NCI-H1417 treated with DMSO at 0.1 percent for 48 hours (cell line): Measurements from ENCODE around the gene SDHAF1.

Source experiments
- DNase-seq: peaks from one replicate; lab custom pipeline; 2025; lab: John Stamatoyannopoulos, UW

The SDHAF1 gene

DNA sequence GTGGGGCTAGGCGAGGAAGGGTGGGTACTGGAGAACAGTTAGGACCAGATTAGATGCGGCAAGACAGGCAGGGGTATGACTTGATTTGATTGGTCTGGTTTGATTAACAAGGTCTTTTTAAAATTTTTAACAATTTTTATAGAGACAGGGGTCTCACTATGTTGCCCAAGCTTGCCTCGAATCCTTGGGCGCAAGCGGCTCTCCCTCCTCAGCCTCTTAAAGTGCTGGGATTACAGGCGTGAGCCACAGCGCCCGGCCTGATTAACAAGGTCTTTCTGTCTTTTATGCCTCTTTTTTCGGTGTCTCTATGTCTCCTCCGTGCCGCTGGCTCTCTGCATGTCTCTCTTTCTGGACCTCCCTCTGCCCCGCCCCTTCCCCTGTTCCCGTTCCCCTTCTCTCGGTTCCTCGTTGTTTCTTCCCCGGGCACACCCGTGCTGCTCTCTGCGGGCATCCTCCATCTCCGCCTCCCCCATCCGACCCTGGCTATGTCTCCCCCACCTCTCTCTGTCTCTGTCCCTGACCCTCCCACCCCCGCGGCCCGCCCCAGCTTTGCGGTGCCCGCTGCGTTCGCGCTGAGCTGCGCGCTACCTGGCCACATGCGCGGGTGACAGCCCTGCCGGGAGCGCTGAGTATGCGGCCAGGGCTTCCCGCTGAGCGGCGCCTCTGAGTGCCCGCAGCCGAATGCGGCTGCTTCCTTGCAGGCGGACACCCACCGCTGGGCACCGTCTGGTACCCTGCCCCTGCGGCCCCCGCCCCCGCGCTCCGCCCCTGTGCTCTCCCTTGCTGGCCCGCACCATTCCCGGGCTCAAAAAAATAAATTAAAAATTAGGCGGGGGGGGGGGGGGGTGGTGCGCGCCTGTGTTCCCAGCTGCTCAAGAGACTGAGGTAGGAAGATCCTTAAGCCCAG, 8.1 kb upstream of the SDHAF1 start:
- no peak for DNase-seq

DNA sequence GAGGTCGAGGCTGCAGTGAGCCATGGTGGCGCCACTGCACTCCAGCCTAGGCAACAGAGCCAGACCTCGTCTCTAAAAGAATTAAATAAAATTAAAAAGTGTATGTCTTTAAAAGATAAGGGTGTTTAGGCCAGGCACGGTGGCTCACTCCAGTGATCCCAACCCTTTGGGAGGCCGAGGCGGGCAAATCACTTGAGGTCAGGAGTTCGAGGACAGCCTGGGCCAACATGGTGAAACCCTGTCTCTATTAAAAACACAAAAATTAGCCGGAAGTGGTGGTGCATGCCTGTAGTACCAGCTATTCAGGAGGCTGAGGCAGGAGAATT, 7.5 kb upstream of the SDHAF1 start:
- DNase-seq: no peak

DNA sequence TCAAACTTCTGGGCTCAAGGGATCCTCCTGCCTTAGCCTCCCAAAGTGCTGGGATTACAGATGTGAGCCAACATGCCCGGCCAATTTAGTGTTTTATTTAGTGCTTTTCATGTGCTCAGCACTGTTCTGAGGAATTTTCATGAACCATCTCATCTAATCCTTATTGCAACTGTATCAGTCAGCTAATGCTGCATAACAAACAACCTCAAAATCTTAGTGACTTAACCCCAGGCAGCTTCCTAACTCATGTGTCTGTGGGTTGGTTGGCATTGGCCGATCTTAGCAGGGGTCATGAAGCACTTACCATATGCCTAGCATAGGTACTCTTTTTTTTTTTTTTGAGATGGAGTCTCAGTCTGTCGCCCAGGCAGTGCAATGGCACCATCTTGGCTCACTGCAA, 6.2 kb upstream of the SDHAF1 start:
- DNase-seq: no peak

DNA sequence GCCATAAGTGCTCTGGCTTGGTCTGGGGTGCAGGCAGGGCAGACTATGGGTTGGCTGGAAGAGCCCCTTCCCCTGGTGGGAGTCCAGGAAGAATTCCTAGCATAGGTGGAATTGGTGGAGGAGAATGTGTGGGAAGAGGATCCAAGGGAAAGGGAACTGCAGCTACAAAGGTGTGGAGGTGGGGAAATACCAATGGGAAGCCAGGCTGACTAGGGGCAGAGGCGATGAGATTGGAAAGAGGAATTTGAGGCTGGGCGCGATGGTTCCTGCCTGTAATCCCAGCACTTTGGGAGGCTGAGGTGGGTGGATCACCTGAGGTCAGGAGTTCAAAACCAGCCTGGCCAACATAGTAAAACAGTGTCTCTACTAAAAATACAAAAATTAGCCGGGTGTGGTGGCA, 4.8 kb upstream of the SDHAF1 start:
- no peak for DNase-seq

DNA sequence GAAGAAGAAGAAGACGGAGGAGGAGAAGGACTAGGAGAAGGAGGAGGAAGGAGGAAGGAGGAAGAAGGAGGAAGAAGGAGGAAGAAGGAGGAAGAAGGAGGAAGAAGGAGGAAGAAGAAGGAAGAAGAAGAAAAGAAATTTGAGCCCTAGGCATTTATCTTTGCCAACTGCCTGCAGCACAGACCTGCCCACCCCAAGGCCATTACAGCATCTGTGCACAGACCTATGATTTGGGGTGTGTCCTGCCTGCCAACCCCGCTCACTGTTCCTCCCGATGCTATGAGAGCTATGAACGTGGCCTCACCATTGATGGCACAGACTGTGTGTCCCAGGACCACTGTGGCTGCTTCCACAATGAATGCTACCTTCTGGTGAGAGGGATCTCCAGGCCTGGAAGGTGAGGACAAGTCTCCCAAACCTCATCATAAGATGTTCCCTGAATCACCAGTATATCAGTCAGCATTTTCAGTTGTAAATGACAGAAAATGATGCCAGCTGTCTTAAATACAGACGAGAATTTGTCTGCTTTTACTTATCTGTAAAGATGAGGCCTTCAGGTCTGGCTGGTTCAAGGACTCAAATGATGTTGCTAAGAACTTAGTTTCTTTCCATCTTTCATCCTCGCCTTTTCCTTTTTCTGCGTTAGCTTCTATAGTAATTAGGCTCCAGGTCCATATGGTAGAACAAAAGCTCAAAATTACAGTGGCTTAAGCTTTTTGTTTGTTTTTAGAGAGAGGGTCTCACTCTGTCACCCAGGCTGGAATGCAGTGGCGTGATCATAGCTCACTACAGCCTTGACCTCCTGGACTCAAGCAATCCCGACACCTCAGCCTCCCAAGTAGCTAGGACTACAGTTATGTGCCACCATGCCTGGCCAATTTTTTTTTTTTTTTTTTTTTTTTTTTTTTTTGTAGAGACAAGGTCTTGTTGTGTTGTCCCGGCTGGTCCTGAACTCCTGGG, 3.9 kb upstream of the SDHAF1 start:
- DNase-seq: no peak

DNA sequence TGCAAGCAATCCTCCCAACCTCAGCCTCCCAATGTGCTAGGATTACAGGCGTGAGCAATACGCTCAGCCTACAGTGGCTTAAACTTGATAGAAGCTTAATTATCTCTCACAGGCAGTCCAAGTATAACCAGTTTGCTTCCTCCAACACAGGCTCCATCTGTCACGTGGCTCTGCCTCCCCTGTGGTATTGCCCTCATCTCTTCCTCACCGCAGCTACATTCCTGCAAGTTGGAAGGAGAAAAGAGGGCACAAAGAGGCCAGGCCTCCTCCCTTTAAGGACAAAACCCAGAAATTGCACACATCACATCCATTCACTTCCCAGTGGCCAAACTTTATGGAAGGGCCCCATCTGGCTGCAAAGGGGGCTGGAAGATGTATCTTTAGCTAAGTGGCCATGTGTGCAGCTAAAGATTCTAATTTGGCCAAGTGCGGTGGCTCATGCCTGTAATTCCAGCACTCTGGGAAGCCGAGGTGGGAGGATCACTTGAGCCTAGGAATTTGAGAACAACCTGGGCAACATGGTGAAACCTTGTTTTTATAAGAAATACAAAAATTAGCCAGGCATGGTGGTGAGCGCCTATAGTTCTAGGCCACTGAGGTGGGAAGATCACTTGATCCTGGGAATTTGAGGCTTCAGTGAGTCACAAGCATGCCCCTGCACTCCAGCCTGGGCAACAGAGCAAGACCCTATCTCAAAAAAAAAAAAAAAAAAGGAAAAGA, 3.1 kb upstream of the SDHAF1 start:
- DNase-seq: no peak

DNA sequence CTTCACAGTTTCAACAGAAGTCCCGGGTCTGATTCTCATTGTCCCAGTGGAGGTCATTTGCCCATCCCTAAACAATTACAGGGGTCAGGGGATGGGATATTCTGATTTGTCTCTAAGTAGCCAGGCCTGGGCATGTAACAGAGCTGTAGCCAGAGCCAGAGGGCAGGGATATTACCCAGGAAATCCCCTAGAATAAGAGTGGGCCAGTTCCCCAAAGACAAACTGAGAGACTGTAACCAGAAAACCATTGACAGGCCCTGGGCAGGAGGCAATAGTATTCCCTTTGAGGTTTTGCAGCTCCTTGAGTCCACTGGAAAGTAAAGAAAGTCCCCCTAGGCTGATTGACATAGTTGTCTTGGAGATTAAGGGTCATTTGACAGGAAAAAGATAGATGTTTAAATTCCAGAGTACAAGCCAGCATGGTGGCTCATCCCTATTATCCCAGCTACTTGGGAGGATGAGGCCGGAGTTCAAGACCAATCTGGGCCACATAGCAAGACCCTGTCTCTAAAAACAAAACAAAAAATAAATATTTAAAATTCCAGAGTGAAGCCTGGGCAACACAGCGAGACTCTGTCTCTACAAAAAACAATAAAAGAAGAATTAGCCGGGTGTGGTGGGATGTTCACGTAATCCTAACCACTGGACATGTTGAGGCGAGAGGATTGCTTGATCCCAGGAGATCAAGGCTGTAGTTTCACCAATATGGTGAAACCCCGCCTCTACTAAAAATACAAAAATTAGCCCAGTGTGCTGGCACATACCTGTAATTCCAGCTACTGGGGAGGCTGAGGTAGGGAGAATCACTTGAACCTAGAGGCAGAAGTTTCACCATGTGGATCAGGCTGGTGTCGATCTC, 1.9 kb upstream of the SDHAF1 start:
- DNase-seq: no peak

DNA sequence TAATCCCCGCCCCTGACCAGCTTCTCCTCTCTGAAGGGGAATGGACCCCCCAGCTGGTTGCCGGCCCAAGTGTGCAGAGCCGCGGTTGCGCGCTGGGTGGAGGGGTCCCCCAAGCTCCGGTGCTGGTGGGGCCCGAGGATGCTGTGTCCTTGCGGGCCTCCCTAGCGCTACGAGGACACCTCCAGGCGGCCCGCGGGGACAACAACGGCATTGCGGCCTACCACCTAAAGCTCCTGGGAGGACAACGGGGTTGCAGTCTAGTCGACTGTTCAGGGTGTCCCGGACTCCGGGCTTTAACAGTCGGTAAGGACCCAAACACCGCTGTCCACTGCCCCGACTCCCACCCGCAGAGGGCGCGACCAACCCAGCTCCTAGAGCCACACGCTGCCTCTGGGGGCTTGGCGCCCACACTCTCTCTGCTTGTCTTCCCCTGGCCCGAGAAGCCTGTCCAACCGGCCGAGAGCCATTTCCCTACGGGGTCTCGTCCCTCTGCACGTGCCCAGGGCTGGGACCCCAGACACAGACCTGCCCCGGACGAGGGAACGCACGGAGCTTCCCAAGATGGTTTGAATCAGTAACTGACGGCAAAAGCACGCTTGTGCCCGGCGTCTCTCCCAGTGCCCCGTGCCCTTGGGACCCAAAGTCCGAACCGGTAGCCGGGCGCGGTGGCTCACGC, 927 bp upstream of the SDHAF1 start:
- no peak for DNase-seq

DNA sequence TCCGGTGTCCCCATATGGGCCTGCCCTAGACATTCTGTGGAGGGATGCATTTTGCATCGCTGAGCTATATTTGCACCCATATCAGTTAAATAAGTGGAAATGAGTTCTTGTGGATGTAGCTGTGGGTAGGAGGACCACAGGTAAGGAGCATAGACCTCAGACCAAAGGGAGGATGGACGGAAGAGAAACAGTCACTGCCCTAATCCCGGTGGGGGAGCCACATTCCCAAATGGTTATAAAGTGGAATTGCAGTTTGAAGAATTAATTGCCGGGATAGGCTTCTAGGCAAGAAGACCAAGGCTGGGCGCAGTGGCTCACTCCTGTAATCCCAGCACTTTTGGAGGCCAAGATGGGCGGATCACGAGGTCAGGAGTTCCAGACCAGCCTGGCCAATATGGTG, 1.8 kb downstream of the SDHAF1 start:
- no peak for DNase-seq

DNA sequence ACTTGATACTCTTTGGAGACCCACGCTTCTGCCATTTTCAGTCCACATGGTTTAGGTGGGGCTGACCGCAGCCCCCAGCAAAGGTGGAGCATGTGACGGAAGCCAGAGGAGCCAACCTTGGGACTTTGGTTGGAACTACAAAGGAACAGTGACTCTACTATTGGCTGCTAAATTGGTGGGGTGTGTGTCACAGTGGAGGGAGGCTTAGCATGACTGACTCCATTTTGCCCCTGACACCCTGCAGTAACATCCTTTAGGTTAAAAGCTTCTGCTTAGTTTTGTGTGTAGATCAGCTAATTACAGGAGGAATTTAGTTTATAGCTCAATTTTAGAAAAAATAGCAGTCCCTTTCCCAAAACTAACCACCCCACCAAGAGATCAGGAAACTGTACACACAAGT, 6.6 kb downstream of the SDHAF1 start:
- DNase-seq: no peak

DNA sequence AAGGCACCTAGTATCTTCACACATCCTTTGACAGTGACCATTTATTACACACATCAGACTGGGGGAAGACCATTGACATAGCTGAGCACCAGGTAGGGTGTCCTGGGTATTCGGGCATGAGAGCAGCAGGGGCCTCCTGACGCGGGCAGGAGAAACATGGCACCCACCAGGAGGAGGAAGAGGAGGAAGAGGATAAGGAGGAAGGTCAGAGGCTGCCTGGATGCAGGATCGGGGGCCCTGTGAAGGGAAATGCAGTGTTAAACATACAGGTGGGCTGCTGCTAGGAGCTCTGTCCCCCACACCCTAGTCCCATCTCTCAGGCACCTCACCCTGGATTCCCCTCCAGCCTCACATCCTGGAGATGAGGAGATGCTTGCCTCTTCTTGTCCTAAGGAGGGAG, 8.3 kb downstream of the SDHAF1 start:
- no peak for DNase-seq

DNA sequence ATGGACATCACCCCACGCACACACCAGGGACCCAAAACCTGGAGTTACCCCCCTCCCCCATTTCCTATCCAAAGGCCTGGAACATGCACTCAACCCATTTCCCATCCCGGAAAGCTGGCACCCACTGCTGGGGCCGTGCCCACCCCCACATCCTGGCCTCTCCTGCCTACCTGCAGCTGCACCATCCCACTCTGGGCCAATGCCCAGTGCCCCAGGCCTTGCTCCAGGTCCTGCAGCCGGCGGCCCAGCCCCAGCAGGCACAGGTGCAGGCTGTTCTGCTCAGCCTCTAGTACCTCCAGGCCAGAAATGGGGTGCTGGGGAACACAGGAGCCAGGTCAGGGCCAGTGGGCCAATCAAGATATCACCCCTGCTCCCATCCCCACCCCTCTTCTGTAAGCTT, 12.0 kb downstream of the SDHAF1 start:
- no peak for DNase-seq

DNA sequence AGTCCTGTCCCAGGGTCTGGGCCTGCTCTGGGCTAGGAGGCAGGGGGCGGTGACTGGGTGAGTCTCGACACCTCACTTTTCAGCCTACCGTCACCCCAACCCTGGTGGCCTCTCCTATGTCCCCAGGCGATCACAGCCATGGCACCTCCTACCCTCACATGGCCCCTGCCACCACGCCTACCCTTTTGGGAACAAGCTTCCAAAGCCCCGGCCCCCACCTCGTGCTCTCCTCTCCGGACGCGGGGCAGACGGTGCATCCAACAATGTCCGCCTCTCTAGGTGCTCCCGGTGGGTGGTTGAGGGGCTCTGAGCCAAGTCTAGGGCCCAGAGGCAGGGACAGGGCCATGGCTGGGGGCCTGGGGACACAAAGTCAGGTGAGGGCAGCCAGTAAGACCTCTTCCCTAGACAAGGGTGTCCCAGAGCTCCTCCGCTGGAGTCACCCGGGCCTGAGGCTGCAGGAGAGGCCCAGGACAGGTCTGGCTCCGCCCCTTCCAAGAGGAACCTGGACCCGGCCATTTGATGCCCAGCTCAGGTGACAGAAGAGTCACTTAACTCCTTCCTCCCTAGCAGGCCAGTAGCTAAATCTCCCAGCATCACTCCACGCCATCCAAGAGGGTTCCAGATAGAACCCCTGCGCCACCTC, 13.5 kb downstream of the SDHAF1 start, which contains the start of gene SYNE4:
SYNE4 (minus strand) TSS at position 478 of the 643 bp plus-strand sequence; CDS start at position 346, 132 bp downstream.
- no peak for DNase-seq

DNA sequence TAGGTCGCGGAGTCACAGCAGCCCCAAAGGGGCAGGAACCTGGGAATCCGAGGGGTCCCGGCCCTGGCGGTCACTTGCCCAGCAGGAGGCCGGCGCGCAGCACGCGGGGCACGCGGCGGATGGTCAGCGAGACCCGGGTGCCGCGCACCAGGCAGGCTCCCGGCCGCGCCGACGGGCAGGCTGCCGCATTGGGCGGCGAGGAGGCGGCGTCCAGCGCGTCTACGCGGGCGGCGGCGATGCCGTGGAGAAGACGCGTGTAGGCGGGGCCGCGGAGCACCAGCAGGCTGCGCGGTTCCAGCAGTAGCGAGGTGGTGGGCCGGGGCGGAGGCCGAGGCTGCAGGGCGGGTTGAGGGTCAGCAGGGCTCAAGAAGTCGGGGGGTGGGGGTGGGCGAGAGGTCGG, 14.2 kb downstream of the SDHAF1 start:
- no peak for DNase-seq

DNA sequence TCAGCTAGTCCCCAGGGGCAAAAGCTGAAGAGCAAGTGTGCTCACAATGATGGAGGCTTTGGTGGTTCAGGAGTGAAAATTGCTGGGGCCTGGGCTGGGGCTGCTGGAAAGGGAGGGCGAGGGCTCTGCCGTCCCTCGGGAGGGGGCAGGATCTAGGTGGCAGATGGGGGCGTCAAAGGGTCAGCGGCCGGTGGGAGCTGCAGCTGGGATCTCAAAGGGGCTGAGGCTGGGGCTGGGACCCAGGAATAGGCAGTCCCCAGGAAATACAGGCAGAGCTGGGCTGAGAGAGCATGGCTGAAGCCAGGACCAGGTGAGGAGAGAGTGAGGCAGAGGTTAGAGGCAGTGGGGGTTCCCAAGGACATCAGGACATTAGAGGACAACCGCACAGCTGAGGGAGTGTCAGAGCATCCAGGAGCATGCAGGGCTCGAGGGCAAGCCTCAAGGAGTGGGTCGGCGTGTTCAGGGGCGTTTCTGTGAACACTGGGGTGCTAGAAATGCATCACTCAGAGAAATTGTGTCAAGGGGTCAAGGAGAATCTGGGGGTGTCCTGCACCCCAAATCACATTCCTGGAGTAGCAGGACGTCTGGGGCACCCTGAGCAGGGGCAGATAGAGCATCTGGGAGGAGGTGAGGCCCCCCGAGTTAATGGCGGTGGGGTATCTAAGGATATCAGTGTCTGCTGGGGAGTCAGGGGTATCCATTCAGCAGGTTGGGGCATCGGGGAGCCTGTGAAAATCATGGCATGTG, 14.8 kb downstream of the SDHAF1 start:
- DNase-seq: no peak

DNA sequence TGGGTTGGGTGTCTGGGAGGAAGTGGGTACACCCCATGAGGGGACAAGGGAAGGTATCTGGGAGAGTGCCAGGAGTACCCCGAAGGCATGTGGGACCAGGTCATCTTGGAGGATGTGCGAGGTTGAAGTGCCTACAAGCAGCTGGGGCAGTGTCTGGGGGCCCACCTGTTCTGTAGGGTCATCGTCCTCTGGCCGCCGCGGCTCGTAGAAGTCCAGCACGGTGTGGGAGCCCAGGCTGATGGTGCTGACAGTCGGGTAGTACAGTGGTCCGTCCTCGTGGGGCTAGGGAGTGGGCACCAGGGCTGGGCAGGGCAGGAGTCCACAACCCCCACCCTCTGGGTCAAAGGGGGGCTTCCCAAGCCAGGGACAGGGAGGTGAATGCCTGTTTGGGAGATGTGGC, 15.4 kb downstream of the SDHAF1 start:
- no peak for DNase-seq

DNA sequence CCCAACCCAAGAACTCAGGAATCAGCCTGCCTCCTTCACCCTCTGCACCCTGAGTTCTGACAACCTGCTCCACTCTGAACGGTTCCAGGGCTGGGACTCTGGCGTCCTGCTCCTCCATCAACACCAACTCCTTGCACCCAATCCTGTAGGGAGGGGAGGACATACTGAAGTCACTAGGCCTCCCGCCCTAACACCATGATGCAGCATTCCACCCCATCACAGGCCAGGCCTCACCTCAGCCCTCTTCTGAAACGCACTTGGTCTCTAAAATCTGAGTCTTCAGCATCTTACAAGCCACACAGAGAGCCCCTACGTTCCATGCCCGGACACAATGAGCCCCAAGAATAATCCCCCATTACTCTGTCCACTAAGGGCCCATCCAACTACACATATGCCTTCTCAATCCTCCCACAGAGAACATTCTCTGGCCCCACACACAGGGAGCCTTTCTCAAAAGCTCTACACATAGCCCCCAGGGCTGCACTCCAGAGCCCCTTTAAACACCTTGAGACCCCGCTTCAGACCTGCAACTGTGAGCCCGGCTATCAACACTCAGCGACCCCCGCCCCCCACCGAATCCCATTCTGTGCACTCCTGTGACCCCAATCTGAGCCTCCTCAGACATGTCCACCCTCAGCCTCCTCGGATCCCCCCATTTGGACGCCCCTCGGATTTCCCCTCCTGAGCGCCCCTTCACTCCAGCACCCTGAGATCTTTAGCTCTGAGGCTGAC, 18.5 kb downstream of the SDHAF1 start:
- no peak for DNase-seq

DNA sequence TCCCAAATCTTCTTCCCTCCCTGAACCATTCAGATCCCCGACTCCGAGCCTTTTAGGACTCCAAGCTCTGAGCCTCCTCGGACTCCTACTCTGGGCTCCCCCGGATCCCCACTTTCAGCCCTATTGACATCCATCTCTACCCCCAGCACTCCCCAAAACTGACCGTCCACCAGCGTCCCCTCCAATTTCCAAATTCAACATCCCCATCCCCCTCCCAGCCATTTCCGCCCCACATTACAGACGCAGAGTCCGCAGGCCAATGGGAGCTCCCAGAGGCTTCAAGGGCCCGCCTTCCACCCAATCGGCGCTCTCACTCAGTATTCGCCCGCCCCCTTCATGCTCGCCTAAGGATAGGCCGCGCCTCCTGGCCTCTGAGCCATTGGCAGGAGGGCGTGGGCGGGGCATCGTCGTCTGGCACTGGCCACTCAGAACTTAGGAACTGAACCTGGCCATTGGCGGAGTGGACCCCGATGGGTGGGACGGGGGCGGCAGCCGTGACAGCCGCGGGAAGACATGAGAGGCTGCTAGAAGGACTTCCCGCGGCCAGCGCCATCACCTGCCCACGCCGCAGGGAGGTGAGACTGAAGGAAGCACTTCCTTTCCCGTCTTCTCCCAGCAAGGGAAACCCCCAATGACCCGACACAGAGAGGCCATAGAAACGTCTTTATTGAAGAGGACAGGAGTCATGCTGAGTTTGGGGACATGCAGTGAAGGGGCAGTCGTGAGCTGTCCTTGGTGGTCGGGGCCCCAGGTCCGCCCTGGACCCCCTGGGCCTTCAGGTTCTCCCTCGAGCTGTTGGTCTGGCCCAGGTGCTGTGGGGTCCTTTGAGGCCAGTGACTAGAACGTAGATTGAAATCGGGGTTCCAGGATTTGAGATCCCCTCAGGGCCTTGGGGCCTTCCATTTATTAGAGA, 19.3 kb downstream of the SDHAF1 start, which contains the start of gene ALKBH6:
ALKBH6 (minus strand) TSS at position 202 of the 913 bp plus-strand sequence. CDS start 816 bp downstream, outside the sequence.
- peak; percentile 93 for DNase-seq
